ENCODE measurements around the gene CD58.
A peak's percentile ranks its signal among the peaks of the same experiment; 100 is the strongest.

Gene CD58

GRCh38 chr1:116538544-116538943, 32.3 kb downstream of the CD58 start:
- DNase-seq (ENCODE audit: low read depth): no peak

GRCh38 chr1:116537898-116538297, 32.9 kb downstream of the CD58 start:
- DNase-seq (ENCODE audit: low read depth): no peak

DNA sequence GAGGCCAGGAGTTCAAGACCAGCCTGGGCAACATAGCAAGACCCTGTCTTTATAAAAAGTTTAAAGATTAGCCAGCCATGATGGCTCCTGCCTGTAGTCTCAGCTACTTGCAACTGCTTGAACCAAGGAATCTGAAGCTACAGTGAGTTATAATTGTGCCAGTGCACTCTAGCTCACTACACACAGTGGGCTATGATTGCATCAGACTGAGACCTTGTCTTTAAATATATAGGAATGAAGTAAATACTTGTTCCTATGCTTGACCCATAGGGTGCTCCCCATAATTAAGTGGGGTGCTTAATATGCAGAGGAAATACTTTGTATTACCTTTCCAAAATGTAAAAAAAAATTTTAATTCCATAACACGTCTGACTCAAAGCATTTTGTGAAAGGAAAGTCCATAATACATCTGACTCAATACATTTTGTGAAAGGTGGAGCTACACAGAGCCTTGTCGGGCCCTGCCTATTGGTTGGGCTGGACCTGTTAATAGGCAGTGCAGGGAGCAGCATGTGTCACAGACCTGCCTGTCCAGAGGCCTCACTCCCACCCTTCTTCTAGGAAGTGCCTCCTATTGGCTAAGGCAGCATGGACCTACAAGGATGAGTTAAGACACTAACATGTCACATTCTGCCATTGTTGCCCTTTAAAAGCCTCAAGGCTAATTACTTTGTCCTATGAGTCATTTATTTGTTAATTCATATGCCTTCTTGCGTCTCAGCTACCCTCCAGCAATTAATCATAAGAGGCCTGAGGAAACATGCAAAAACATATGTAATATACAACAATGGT, 33.6 kb downstream of the CD58 start:
- peak; percentile 18 for DNase-seq (ENCODE audit: low read depth)

DNA sequence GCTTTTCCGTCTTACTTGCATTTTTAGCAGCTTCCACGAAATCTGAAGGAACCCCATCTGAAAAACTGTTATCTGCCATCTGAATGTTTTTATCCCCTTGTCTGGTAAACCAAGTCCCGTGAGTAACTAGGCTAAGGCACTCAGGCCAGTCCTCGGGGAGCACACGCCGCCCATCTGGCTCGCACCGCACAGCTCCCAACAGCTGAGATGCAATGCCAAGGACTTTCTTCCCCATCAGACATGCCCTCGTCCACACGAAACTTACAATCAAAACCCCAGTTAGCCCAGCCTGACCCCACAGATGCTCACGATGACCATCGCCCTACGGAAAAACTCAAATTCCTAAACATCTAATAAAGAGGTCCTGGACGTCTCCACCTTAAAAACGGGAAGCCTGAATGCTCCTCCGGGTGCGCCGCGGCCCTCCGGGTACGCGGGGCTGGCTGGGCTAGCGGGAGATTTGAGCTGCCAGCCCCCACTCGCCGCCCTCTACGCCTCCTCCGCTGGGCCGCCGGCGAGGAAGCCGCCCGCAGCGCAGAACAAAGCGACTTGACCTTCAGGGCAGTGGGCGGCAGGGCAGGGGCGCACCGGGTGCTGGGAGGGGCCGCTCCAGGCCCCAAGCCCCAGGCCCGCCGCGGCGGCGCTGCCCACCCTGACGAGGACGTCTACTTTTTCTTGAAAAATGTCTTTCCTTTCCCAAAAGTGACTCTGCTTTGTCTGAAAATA, 36.6 kb downstream of the CD58 start:
- DNase-seq (ENCODE audit: low read depth): no peak

DNA sequence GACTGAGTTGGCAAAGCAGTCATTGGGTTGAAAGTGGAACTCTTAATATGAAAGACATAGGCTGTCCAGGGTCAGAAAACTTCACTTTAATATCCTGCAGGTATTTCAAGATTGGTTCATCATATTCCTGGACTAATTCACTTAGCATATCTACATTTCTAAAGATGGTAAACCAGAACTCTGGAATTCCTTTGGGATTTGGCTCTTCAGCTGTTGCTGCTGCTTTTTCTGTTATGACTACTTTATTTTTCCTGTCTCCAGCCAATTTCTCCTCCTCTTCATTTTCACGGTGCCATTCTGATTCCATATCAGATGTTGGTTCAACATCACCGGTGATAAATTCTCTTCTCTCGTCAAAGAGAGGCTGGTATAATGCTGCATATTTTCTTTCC, 37.4 kb downstream of the CD58 start:
- DNase-seq (ENCODE audit: low read depth): no peak

GRCh38 chr1:116532671-116533428, 38.0 kb downstream of the CD58 start:
- no peak for DNase-seq (ENCODE audit: low read depth)

GRCh38 chr1:116531917-116532316, 38.9 kb downstream of the CD58 start:
- DNase-seq (ENCODE audit: low read depth): no peak

- no peak for DNase-seq (ENCODE audit: low read depth)
Measured at GRCh38 chr1:116529681-116530080, 41.1 kb downstream of the CD58 start.

- DNase-seq (ENCODE audit: low read depth): peak; percentile 16
Measured at GRCh38 chr1:116529199-116529631, 41.6 kb downstream of the CD58 start.

- DNase-seq (ENCODE audit: low read depth): no peak
Measured at GRCh38 chr1:116528329-116529083, 42.3 kb downstream of the CD58 start.

- DNase-seq (ENCODE audit: low read depth): no peak
Measured at GRCh38 chr1:116525440-116525839, 45.4 kb downstream of the CD58 start.

- peak; percentile 50 for DNase-seq (ENCODE audit: low read depth)
Measured at GRCh38 chr1:116521186-116521585, 49.6 kb downstream of the CD58 start.

- no peak for DNase-seq (ENCODE audit: low read depth)
Measured at GRCh38 chr1:116518400-116518799, 52.4 kb downstream of the CD58 start.

GRCh38 chr1:116516631-116517030, 54.2 kb downstream of the CD58 start:
- DNase-seq (ENCODE audit: low read depth): no peak

DNA sequence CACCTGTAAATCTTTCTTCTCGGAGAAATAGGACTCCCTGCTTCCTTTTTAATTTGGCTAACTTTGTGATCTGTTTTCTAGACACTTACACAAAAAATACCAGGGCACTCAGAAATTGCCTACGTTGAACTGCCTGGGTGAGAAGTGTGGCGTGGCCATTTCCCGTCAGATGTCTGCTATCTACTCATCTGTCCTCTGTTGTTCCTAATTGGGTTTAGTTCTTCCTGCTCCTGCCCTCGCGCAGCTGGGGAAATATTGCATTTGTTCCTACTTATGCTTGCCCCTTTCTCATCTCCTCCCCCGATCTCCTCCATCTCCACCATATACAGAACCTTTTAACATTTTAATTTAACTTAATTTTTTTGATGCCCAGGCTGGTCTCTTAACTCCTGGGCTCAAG, 55.1 kb downstream of the CD58 start:
- no peak for DNase-seq (ENCODE audit: low read depth)

DNA sequence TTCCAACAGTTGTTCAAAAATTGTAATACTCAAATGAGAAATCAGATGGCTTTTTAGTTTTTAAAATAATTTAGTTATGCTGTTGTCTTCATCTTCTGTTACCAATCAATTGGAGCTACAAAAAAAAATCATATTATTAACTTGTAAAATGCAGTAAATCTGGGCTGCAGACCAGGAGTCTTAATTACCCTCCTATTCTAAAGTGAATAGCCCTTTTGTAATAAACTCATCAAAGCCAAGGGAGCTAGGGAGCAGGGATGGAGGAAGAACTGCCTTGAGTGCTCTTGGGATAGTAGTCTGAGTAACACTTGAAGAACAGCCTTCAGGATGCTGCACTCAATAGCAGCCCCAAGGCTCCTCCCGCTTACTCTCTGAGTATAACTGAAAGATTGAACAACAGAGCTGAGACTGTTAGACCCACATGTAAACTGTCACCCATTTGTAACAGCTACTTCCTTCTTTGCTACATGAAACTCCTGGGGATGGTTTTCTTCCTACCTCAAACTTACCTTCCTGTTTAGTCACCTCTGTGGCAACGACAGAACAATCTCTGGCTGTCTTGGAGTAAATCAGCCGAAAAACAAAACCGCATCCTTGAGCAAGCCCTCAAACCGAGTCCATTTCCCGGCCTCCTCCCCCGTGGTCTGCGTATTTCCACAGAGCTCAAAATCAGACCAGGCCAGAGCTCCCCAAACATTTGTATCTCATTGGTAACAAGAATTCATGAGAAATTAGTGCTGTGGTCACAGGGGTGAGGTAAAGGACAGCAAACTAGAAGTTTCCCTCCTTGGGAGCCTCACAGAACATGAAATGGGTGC, 55.9 kb downstream of the CD58 start:
- DNase-seq (ENCODE audit: low read depth): no peak

- no peak for DNase-seq (ENCODE audit: low read depth)
Measured at GRCh38 chr1:116513956-116514355, 56.9 kb downstream of the CD58 start.

DNA sequence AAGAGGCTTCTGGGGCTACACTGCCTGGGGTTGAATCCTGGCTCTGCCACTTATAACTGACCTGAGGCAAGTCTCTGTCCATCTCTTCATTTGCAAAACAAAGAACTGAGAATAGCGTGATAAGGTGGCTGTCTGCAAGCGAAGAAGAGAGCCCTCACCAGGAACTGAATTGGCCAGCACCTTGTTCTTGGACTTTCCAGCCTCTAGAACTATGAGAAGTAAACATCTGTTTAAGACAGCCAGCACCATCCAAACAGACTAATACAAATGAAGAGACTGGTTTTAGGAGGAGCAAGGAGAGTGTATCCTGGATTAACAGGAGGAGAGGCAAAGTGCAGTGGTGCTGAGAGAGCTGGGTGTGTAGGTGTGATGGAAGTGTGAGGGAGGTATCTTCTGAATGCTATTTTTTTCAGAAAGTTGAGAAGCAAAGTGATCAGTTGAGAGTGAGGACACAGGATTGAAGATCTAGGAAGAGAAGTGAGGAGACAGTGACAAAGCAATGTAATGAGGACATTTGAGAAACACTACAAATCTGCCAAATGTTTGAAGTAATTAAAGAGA, 59.3 kb downstream of the CD58 start:
- no peak for DNase-seq (ENCODE audit: low read depth)

- DNase-seq (ENCODE audit: low read depth): no peak
Measured at GRCh38 chr1:116510361-116510760, 60.5 kb downstream of the CD58 start.
